Measurements from ENCODE around the gene PPP6R2.

- TF ChIP-seq POLR2A (IDR thresholded peaks at IDR 0.05): no peak
- TF ChIP-seq CTCF (IDR thresholded peaks at IDR 0.05 in 8 of 11, conservative IDR thresholded peaks at IDR 0.05 in 3 of 11): no peak
These were observed 144.3 kb downstream of the PPP6R2 start for GRCh38 chr22:50487290-50488005.

Data from spleen (tissue), 7 donors.